ENCODE results near the gene RPS6KA2.

Gene RPS6KA2

DNA sequence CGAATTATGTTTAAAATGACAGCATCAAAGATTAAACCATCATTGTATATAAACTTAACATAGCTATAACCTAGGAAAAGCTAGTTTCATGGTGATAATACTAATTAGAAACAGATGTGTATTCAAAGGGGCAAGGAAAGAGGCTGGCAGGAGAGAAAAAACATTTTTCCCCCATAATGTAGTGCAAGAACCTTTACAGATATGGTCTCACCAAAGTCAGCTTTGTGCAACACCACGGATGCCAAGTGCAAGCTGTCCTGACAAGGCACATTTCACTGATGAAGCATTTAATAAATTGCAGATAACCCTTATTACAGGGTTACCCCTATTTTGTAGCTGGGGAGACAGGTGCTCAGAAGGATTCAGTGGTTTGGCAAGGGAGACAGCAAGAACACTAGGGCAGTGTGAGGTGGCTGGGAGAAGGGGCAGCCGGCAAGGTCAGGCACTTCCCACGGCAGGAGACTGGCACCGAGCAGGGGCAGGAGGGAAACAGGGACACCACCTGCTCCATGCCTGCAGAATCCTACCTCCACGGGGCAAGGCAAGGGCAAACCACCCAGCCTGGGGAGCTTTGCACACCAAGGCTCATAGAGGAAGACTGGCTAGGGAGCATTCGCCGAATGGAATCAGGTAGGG, 6.5 kb downstream of the RPS6KA2 start:
- Mint-ChIP-seq H3K9me3 (no peaks in the 10 kb centered on the region), H3K4me1 (peaks cover 0 to 8% of the 10 kb centered on the region in 2 donors), H3K36me3 (peaks cover 15 to 17% of the 10 kb centered on the region in 2 donors), H3K27ac (no peak overlapping the region), H3K4me3 (no peak overlapping the region), H3K27me3 (peaks cover 0 to 4% of the 10 kb centered on the region in 2 donors)
- DNase-seq = no peak
- no peak for ATAC-seq (replicated peaks)

GRCh38 chr6:166619912-166620311, 7.1 kb downstream of the RPS6KA2 start:
- Mint-ChIP-seq H3K9me3 (no peaks in the 10 kb centered on the region), H3K4me1 (peaks cover 1 to 8% of the 10 kb centered on the region in 2 donors), H3K27me3 (no peaks in the 10 kb centered on the region), H3K36me3 (peaks cover 15 to 16% of the 10 kb centered on the region in 2 donors), H3K4me3 (no peak overlapping the region), H3K27ac (no peak overlapping the region)
- ATAC-seq (replicated peaks) (no peak), DNase-seq (no peak)

GRCh38 chr6:166618866-166619761, 7.9 kb downstream of the RPS6KA2 start:
- Mint-ChIP-seq H3K9me3 (no peaks in the 10 kb centered on the region), H3K27me3 (no peaks in the 10 kb centered on the region), H3K4me1 (peaks cover 3 to 5% of the 10 kb centered on the region in 2 donors), H3K27ac (no peak overlapping the region), H3K36me3 (peaks cover 15 to 16% of the 10 kb centered on the region in 2 donors), H3K4me3 (no peak overlapping the region)
- no peak for DNase-seq
- no peak for ATAC-seq (replicated peaks)

GRCh38 chr6:166618251-166618650, 8.8 kb downstream of the RPS6KA2 start:
- ATAC-seq (replicated peaks) (no peak), DNase-seq (no peak)
- H3K36me3 Mint-ChIP-seq = peaks cover 15 to 16% of the 10 kb centered on the region in 2 donors
- peaks cover 3 to 5% of the 10 kb centered on the region in 2 donors for H3K4me1 Mint-ChIP-seq
- H3K27me3 Mint-ChIP-seq = no peaks in the 10 kb centered on the region
- no peaks in the 10 kb centered on the region for H3K9me3 Mint-ChIP-seq
- H3K27ac Mint-ChIP-seq = no peak overlapping the region
- H3K4me3 Mint-ChIP-seq = no peak overlapping the region

- Mint-ChIP-seq H3K4me1 (peaks cover 3 to 5% of the 10 kb centered on the region in 2 donors), H3K27ac (no peak overlapping the region), H3K36me3 (peaks cover 15 to 16% of the 10 kb centered on the region in 2 donors), H3K4me3 (no peak overlapping the region), H3K9me3 (no peaks in the 10 kb centered on the region), H3K27me3 (no peaks in the 10 kb centered on the region)
- ATAC-seq (replicated peaks) (no peak), DNase-seq (no peak)
These were observed 9.7 kb downstream of the RPS6KA2 start for GRCh38 chr6:166617359-166617758.

GRCh38 chr6:166616261-166617238, 10.5 kb downstream of the RPS6KA2 start:
- no peak for ATAC-seq (replicated peaks)
- Mint-ChIP-seq H3K4me3 (no peak overlapping the region), H3K27me3 (no peaks in the 10 kb centered on the region), H3K27ac (no peak overlapping the region), H3K4me1 (peaks cover 3 to 5% of the 10 kb centered on the region in 2 donors), H3K36me3 (peaks cover 15 to 16% of the 10 kb centered on the region in 2 donors), H3K9me3 (no peaks in the 10 kb centered on the region)
- DNase-seq = no peak

GRCh38 chr6:166615059-166615770, 11.8 kb downstream of the RPS6KA2 start:
- no peaks in the 10 kb centered on the region for H3K9me3 Mint-ChIP-seq
- peaks cover 3 to 5% of the 10 kb centered on the region in 2 donors for H3K4me1 Mint-ChIP-seq
- H3K27me3 Mint-ChIP-seq = no peaks in the 10 kb centered on the region
- no peak overlapping the region for H3K4me3 Mint-ChIP-seq
- no peak overlapping the region for H3K27ac Mint-ChIP-seq
- DNase-seq (no peak), ATAC-seq (replicated peaks) (no peak)
- H3K36me3 Mint-ChIP-seq = peaks cover 15 to 16% of the 10 kb centered on the region in 2 donors

DNA sequence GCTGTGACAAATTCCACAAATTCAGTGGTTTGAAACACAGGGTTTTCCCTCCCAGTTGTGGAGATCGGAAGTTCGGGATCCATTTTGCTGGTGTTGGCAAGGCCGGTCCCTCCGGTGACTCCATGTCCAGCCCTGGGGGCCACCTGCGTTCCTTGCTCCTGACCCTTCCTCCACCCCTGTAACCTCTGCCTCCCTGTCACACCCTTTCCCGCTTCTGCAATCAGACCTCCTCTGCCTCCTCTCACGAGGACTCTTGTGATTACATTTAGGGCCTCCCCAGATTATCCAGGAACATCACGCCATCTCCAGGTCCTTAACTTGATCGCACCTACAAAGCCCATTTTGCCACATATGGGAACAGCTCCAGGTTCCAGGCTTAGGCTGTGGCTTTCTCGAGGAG, 12.5 kb downstream of the RPS6KA2 start:
- Mint-ChIP-seq H3K27me3 (no peaks in the 10 kb centered on the region), H3K4me3 (no peak overlapping the region), H3K9me3 (no peaks in the 10 kb centered on the region), H3K36me3 (peaks cover 15 to 19% of the 10 kb centered on the region in 2 donors), H3K4me1 (peaks cover 3 to 5% of the 10 kb centered on the region in 2 donors), H3K27ac (no peak overlapping the region)
- ATAC-seq (replicated peaks) (no peak), DNase-seq (no peak)

GRCh38 chr6:166614171-166614583, 12.9 kb downstream of the RPS6KA2 start:
- no peak for ATAC-seq (replicated peaks)
- H3K4me1 Mint-ChIP-seq = peaks cover 3 to 5% of the 10 kb centered on the region in 2 donors
- H3K4me3 Mint-ChIP-seq = no peak overlapping the region
- no peaks in the 10 kb centered on the region for H3K9me3 Mint-ChIP-seq
- H3K27me3 Mint-ChIP-seq = no peaks in the 10 kb centered on the region
- DNase-seq = no peak
- H3K36me3 Mint-ChIP-seq = peaks cover 15 to 19% of the 10 kb centered on the region in 2 donors
- H3K27ac Mint-ChIP-seq = peak overlapping the region; percentile 4

GRCh38 chr6:166613027-166613426, 14.0 kb downstream of the RPS6KA2 start:
- no peak for ATAC-seq (replicated peaks)

GRCh38 chr6:166612471-166612881, 14.6 kb downstream of the RPS6KA2 start:
- no peak for DNase-seq
- peaks cover 1 to 5% of the 10 kb centered on the region in 2 donors for H3K36me3 Mint-ChIP-seq

More at GRCh38 chr6:166613027-166613426, 14.0 kb downstream of the RPS6KA2 start:
- Mint-ChIP-seq H3K9me3 (no peaks in the 10 kb centered on the region), H3K4me1 (peaks cover 3 to 5% of the 10 kb centered on the region in 2 donors), H3K4me3 (no peak overlapping the region), H3K36me3 (peaks cover 4 to 8% of the 10 kb centered on the region in 2 donors), H3K27me3 (no peaks in the 10 kb centered on the region), H3K27ac (no peak overlapping the region)
- no peak for DNase-seq

GRCh38 chr6:166611631-166612030, 15.4 kb downstream of the RPS6KA2 start:
- H3K4me1 Mint-ChIP-seq = peaks cover 3 to 5% of the 10 kb centered on the region in 2 donors
- no peak overlapping the region for H3K27ac Mint-ChIP-seq
- H3K9me3 Mint-ChIP-seq = no peaks in the 10 kb centered on the region
- no peak for ATAC-seq (replicated peaks)
- DNase-seq = no peak
- H3K36me3 Mint-ChIP-seq = peaks cover 0 to 4% of the 10 kb centered on the region in 2 donors
- no peaks in the 10 kb centered on the region for H3K27me3 Mint-ChIP-seq
- H3K4me3 Mint-ChIP-seq = no peak overlapping the region

More at GRCh38 chr6:166612471-166612881, 14.6 kb downstream of the RPS6KA2 start:
- H3K27ac Mint-ChIP-seq = no peak overlapping the region
- H3K9me3 Mint-ChIP-seq = no peaks in the 10 kb centered on the region
- peaks cover 3 to 5% of the 10 kb centered on the region in 2 donors for H3K4me1 Mint-ChIP-seq
- no peak overlapping the region for H3K4me3 Mint-ChIP-seq
- ATAC-seq (replicated peaks) = no peak
- H3K27me3 Mint-ChIP-seq = no peaks in the 10 kb centered on the region

DNA sequence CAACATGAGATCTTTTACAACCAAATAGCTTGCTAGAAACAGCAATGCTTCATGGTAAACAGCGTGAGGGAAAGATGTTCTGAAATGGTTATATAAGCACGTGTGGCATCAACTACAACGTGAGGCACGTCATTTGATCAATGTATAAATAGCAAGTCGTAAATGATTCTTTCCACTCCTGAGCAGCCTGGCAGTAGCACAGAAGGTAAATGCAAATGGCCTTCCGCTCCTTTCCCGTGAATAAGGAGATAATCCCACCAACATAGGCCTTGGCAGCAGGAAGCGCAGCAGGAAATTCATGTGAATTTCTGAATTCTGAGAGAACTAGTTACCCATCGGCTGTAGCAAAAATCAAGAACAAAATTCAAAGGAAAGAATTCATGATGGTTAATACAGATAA, 17.0 kb downstream of the RPS6KA2 start:
- peaks cover 2% of the 10 kb centered on the region in 2 donors for H3K4me1 Mint-ChIP-seq
- H3K27me3 Mint-ChIP-seq = no peaks in the 10 kb centered on the region
- no peaks in the 10 kb centered on the region for H3K9me3 Mint-ChIP-seq
- no peak overlapping the region for H3K27ac Mint-ChIP-seq
- no peak overlapping the region for H3K4me3 Mint-ChIP-seq
- DNase-seq (no peak), ATAC-seq (replicated peaks) (no peak)
- H3K36me3 Mint-ChIP-seq = peaks cover 0 to 3% of the 10 kb centered on the region in 2 donors
